Nephron progenitor cell (in vitro differentiated cells): ENCODE data around the gene SNX22.

ENCODE experiments used
- DNase-seq: peaks from one replicate; pipeline ENCODE4 v3.0.0; 2021
- H3K27ac Mint-ChIP-seq: 2 replicates; pipeline ENCODE4 v1.8.0; 2021; ENCODE audit warnings: mild to moderate bottlenecking, moderate library complexity, mixed read lengths
- H3K27me3 Mint-ChIP-seq: 2 replicates; pipeline ENCODE4 v1.8.0; 2021; ENCODE audit warnings: mild to moderate bottlenecking, low read depth, mixed read lengths; ENCODE audit not compliant: poor library complexity
- H3K36me3 Mint-ChIP-seq: 2 replicates; pipeline ENCODE4 v1.8.0; 2021; ENCODE audit warnings: low read depth, mixed read lengths
- H3K4me1 Mint-ChIP-seq: 2 replicates; pipeline ENCODE4 v1.8.0; 2021; ENCODE audit warnings: mixed read lengths
- H3K4me3 Mint-ChIP-seq: 2 replicates; pipeline ENCODE4 v1.8.0; 2021; ENCODE audit warnings: mild to moderate bottlenecking, moderate library complexity, mixed read lengths
- H3K9me3 Mint-ChIP-seq: 2 replicates; pipeline ENCODE4 v1.8.0; 2021; ENCODE audit warnings: mild to moderate bottlenecking, moderate library complexity, mixed read lengths
- TF ChIP-seq, protein P1 (sequence below): fragments of 200-600 bp; sonication (generic); IDR thresholded peaks from 2 replicates; pipeline ENCODE4 v1.5.0; 2021; ENCODE audit warnings: antibody characterized with exemption

The SNX22 gene

DNA sequence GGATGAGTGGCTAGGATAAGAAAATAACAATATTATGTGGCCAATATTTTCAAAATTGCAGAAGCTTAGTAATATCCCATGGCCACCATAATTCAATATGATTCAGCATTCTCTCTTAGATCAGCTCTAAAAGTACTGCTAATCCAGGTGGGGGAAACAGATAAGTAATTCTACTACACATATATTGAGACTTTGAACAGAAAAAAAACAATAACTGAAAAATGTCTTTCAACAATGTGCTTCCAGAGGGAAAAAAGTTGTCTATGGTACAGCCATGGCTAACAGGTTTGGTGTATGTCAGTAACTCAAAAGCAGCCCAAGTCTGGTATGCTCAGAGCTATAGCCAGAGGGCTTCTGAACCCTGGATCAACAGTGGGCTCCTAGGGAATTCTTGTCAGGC is 53.7 kb downstream of the SNX22 start:
- Mint-ChIP-seq H3K27me3 (no peaks in the 10 kb centered on the region), H3K27ac (no peak overlapping the region), H3K4me3 (no peak overlapping the region), H3K36me3 (peaks cover 32% of the 10 kb centered on the region), H3K9me3 (no peaks in the 10 kb centered on the region), H3K4me1 (no peaks in the 10 kb centered on the region)
- TF ChIP-seq, protein P1, sequence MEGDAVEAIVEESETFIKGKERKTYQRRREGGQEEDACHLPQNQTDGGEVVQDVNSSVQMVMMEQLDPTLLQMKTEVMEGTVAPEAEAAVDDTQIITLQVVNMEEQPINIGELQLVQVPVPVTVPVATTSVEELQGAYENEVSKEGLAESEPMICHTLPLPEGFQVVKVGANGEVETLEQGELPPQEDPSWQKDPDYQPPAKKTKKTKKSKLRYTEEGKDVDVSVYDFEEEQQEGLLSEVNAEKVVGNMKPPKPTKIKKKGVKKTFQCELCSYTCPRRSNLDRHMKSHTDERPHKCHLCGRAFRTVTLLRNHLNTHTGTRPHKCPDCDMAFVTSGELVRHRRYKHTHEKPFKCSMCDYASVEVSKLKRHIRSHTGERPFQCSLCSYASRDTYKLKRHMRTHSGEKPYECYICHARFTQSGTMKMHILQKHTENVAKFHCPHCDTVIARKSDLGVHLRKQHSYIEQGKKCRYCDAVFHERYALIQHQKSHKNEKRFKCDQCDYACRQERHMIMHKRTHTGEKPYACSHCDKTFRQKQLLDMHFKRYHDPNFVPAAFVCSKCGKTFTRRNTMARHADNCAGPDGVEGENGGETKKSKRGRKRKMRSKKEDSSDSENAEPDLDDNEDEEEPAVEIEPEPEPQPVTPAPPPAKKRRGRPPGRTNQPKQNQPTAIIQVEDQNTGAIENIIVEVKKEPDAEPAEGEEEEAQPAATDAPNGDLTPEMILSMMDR: no peak
- no peak for DNase-seq
